Islet of Langerhans (tissue), 1 donor: ENCODE results near the gene TDRD6.

Experiments
- FAIRE-seq: peaks from one replicate; lab custom pipeline; 2011; peaks lifted over from hg19 to GRCh38; lab: Jason Lieb, UNC

Gene TDRD6

DNA sequence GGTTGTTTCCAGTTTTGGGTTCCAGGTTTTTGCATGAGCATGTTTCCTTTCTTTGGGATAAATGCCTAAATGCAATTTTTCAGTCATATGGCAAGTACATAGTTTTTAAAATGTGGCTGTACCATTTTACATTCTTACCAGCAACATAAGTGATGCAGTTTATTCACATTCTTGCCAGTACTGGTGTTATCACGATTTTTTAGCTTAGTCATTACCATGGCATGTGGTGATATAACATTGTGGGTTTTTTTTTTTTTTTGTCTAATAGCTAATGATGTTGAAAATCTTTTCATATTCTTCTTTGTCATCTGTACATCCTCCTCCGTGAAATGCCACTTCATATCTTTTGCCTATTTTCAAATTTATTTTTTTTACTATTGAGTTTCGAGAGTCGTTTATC, 2.9 kb upstream of the TDRD6 start:
- FAIRE-seq = no peak

- FAIRE-seq = no peak
Measured at GRCh38 chr6:46688117-46688965, 656 bp downstream of the TDRD6 start.

GRCh38 chr6:46688966-46689335, 1.3 kb downstream of the TDRD6 start:
- FAIRE-seq = no peak

- FAIRE-seq = no peak
Measured at GRCh38 chr6:46689657-46690056, 2.0 kb downstream of the TDRD6 start.

DNA sequence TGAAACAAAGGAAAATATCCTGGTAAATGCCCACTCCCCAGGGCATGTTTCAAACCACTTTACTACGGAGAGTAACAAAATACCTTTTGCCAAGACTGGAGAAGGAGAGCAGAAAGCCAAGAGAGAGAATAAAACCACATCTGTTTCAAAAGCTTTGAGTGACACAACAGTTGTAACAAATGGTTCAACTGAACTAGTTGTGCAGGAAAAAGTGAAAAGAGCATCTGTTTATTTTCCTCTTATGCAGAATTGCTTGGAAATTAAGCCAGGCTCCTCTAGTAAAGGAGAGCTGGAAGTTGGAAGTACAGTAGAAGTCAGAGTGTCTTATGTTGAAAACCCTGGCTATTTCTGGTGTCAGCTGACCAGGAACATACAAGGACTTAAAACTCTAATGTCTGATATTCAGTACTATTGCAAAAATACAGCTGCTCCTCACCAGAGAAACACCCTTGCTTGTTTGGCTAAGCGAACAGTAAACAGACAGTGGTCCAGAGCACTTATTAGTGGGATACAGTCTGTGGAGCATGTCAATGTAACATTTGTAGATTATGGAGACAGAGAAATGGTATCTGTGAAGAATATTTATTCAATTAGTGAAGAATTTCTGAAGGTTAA, 2.6 kb downstream of the TDRD6 start:
- FAIRE-seq = no peak

DNA sequence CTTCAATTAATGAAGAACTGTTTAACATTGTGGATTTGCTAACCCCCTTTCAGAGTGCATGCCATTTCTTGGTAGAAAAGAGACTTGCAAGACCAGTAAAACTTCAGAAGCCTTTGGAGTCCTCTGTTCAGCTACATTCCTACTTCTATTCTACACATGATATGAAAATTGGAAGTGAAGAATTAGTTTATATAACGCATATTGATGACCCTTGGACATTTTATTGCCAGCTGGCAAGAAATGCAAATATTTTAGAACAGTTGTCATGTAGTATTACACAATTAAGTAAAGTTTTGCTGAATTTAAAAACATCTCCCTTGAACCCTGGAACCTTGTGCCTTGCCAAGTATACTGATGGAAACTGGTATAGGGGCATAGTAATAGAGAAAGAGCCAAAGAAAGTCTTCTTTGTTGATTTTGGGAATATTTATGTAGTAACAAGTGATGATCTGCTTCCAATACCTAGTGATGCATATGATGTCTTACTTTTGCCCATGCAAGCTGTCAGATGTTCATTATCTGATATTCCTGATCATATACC, 3.3 kb downstream of the TDRD6 start:
- no peak for FAIRE-seq

DNA sequence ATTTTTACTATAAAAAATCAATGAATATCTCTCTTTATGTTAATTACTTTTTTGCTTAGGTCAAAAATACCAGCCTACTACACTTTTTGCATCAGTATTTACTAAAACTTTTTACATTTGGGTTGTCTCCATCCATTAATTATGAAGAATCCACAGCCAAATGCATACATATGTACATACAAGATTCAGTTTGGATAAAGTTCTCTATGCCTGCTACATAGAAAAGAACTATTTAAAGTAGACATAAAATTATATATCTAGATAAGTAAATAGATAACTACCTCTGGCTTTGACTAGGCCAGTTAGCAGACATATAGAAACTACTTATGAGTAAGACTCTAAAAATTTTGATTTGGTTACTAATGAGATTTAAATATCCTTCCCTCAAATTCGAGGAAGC, 12.3 kb downstream of the TDRD6 start:
- FAIRE-seq = no peak

DNA sequence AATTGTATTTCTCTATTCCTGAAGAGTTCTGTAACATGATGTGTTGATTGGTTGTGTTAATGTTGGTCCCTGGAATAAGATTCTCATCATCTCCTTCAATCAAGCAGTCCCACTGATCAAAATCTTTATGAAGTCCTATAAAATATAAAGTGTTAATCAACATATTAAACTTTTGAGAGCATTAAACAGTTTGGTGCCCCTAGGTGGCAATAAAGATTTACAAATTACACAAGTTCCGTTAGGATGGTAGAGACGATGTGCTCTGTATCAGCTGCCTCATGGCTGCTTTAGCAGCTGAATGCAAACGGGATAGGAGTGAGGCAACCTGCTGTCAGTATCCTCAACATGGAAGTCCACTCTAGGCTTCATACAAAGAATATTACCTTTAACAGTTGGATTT, 16.9 kb downstream of the TDRD6 start:
- no peak for FAIRE-seq

GRCh38 chr6:46706464-46706863, 18.8 kb downstream of the TDRD6 start:
- no peak for FAIRE-seq

DNA sequence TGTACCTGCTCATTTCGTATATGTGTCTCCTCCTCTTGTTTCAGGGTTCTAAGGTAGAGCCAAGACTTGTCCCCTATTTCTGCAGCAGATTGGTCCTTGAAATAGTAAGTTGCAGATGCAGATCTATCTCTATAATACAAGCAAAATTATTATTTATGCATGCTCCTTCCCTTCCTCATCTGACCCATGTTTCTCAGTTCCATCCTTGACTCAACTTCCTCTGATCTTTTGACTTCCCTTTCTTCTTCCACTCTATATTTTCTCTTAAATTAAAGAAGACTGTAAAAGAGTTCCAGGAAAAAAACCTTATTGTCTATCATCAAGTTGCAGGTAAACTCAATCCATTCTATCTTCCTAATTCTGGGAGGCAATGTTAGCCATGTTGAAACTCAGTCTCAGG, 23.8 kb downstream of the TDRD6 start:
- FAIRE-seq = no peak

DNA sequence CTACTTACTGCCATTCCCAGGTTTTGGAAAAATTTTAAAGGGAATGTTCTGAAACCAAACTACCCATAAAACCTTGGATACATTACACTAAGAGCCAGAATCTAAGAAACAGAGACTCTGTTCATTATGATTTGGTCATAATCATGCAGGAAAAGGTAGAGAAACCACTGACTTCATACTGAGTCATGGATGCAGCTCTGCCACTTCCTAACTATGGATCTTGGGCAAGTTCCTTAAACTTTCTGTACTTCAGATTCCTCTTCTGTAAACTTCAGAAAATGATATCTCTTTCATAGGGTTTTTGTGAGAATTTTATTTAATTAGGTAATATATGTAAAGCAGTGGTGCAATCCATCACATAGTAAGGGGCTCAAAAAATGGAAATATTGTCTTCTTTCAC, 27.5 kb downstream of the TDRD6 start:
- FAIRE-seq = no peak

DNA sequence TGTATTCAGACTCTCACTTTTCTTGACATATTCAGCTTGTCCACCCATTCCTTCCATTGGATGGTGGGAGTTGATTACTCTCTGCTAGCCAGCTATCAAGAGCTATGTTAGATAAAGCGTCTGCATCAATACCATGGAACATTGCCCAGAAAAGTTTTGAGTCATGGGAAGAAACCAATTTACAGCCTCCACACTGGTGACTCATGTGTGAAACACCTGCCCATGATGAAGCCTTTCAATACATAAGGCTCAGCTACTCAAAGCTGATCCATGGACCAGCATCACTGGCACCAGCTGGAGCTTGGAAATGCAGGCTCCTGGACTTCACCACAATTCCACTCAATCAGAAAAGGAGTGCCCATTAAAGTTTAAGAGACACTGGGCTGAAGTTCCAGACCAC, 31.4 kb downstream of the TDRD6 start:
- FAIRE-seq = no peak

- FAIRE-seq = no peak
Measured at GRCh38 chr6:46720401-46720800, 32.7 kb downstream of the TDRD6 start.

GRCh38 chr6:46729787-46730326, 42.2 kb downstream of the TDRD6 start:
- FAIRE-seq = no peak

- FAIRE-seq = no peak
Measured at GRCh38 chr6:46730921-46731461, 43.3 kb downstream of the TDRD6 start.

- no peak for FAIRE-seq
Measured at GRCh38 chr6:46733341-46733801, 45.7 kb downstream of the TDRD6 start.

GRCh38 chr6:46734867-46735719, 47.4 kb downstream of the TDRD6 start, which contains the start of gene PLA2G7:
Gene PLA2G7, minus strand, starts transcription at chr6:46735375. Its CDS starts 12,484 bp downstream, at chr6:46722891.
- FAIRE-seq = no peak

DNA sequence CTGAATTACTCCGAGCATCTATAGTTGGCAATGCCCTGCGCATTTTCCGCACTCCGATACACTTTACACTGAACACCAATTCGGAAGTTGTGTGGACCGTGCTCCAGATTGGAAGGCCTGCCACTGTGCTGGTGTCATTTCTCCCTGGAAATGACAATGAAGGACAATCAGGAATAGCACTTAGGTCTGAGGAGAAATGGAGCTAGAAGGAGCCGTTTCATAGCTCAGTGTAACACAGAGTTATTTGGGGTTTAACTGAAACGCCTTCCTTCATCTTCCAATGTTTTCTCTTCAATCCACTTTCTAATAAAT, 48.0 kb downstream of the TDRD6 start:
- FAIRE-seq = no peak

DNA sequence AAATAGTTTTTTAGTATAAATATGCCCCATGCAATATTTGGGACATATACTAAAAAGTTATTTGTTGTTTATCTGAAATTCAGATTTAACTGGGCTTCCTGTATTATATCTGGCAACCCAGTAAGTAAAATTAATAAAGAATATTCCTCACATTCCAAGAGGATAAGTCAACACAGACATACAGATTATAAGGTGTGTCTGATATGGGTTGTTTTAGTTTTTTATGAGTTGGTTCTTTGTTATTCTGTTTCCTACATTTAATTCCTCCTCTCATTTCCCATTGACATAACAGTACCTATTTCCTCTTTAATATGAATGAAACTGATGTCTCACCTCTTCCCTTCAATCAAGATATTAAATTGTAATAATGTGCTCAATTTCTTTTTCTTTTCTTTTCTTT, 49.2 kb downstream of the TDRD6 start:
- no peak for FAIRE-seq

DNA sequence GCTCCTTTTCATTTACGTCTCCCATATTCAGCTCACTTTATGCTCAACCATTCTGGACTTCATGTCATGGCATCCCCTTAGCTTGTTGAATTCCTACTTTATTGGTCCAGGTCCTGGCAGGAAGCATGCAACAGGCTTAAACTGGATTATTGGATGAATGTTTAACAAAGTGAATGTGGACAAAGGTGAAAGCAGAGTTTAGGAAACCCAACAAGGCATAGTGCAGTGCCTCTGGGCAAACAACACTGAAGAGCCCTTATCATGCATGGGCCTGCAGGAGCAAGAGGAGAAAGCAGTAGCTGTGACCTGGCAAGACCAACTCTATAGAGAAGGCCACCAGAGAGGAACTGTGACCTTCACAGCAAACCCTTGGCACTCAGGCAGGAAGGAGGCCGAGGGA, 53.8 kb downstream of the TDRD6 start:
- FAIRE-seq = no peak

GRCh38 chr6:46741910-46742309, 54.2 kb downstream of the TDRD6 start:
- FAIRE-seq = no peak
